Thymus (tissue), 11 donors: ENCODE measurements around the gene ATF7. TPM values are rescaled to one million over a fixed set of nuclear protein-coding genes. Genes with fewer than 3 reads are reported as not detected.

ENCODE experiments used
- DNase-seq, 9 donors: peaks; one replicate each; pipeline ENCODE4 v3.0.0-alpha.2; 2013; ENCODE audit warnings: low spot score in 9 of 9, low read depth in 6 of 9, missing footprints in 1 of 9
- H3K27ac ChIP-seq, 2 donors: one replicate each; pipeline ENCODE4 v1.5.1; 2013; ENCODE audit warnings: control low read depth in 1 of 2, low read depth in 1 of 2, low read length in 1 of 2, mild to moderate bottlenecking in 1 of 2, moderate library complexity in 1 of 2
- H3K27me3 ChIP-seq, 2 donors: one replicate each; pipeline ENCODE4 v1.5.1; 2013; ENCODE audit warnings: low read length in 1 of 2; ENCODE audit not compliant: control insufficient read depth in 2 of 2, insufficient read depth in 1 of 2
- H3K36me3 ChIP-seq, 2 donors: one replicate each; pipeline ENCODE4 v1.5.1; 2013; ENCODE audit warnings: low read length in 1 of 2, mild to moderate bottlenecking in 1 of 2, moderate library complexity in 1 of 2; ENCODE audit not compliant: control insufficient read depth in 2 of 2, insufficient read depth in 2 of 2
- H3K4me1 ChIP-seq, 2 donors: one replicate each; pipeline ENCODE4 v1.5.1; 2013; ENCODE audit warnings: low read length in 2 of 2; ENCODE audit not compliant: control insufficient read depth in 2 of 2, insufficient read depth in 2 of 2
- H3K4me3 ChIP-seq, 2 donors: one replicate each; pipeline ENCODE4 v1.5.1; 2013; ENCODE audit warnings: low read length in 2 of 2, control low read depth in 1 of 2, mild to moderate bottlenecking in 1 of 2
- H3K9me3 ChIP-seq, 2 donors: one replicate each; pipeline ENCODE4 v1.5.1; 2013; ENCODE audit warnings: low read length in 1 of 2, mild to moderate bottlenecking in 1 of 2; ENCODE audit not compliant: control insufficient read depth in 2 of 2, insufficient read depth in 1 of 2
- WGBS: extraction: QIAGEN DNeasy Blood & Tissue Kit; methylation state at CpG from one replicate; pipeline ENCODE4 v1.1.7; 2013; 5-methylcytosine and 5-hydroxymethylcytosine counted together
- polyA plus RNA-seq: library from polyadenylated mRNA; stranded (reverse); fragments of 200-250 nt; gene quantifications from one replicate; pipeline ENCODE4 v1.2.3, GENCODE V29; 2013
- total RNA-seq: library from RNA; stranded (reverse); fragments of 120-200 nt; gene quantifications from one replicate; pipeline ENCODE4 v1.2.4, GENCODE V29; 2013
- donor health status: healthy.

Gene ATF7
- total and polyA plus RNA-seq, 2 donors: 6.0 to 15.8 TPM

GRCh38 chr12:53493610-53494391 is 132.4 kb downstream of the ATF7 start:
- Histone ChIP-seq H3K4me1 (peaks cover 15 to 39% of the 10 kb centered on the region in 2 donors), H3K36me3 (no peaks in the 10 kb centered on the region), H3K9me3 (no peaks in the 10 kb centered on the region), H3K4me3 (peak overlapping the region; percentile 65 to 67), H3K27ac (peak overlapping the region; percentile 67 to 82), H3K27me3 (no peaks in the 10 kb centered on the region)
- WGBS: 46% methylated on average over 11 of the region's 11 CpGs
- DNase-seq: no peak

- Histone ChIP-seq H3K27me3 (no peaks in the 10 kb centered on the region), H3K9me3 (no peaks in the 10 kb centered on the region), H3K4me3 (peak overlapping the region; percentile 65 to 67), H3K36me3 (peaks cover under 1 to 1% of the 10 kb centered on the region in 2 donors), H3K4me1 (peaks cover 14 to 31% of the 10 kb centered on the region in 2 donors), H3K27ac (peak overlapping the region; percentile 67 to 82)
- DNase-seq: peak; percentile 67 to 89 (median 80)
- WGBS: 1% methylated on average over 52 of the region's 52 CpGs
Measured at GRCh38 chr12:53492830-53493609, 133.2 kb downstream of the ATF7 start.

GRCh38 chr12:53492188-53492587 is 134.0 kb downstream of the ATF7 start:
- 77% methylated on average over 20 of the region's 20 CpGs for WGBS

GRCh38 chr12:53489242-53489864 is 136.8 kb downstream of the ATF7 start:
- no peak for DNase-seq
- Histone ChIP-seq H3K27ac (no peak overlapping the region), H3K27me3 (no peaks in the 10 kb centered on the region), H3K9me3 (no peaks in the 10 kb centered on the region), H3K4me1 (peaks cover 9 to 21% of the 10 kb centered on the region in 2 donors), H3K36me3 (peaks cover 33 to 34% of the 10 kb centered on the region in 2 donors), H3K4me3 (no peak overlapping the region)
- 96% methylated on average over 5 of the region's 5 CpGs for WGBS

More at GRCh38 chr12:53492188-53492587, 134.0 kb downstream of the ATF7 start:
- peak in 1 of 9 donors; percentile 40 for DNase-seq
- Histone ChIP-seq H3K9me3 (no peaks in the 10 kb centered on the region), H3K4me3 (peak overlapping the region; percentile 65 to 67), H3K27me3 (no peaks in the 10 kb centered on the region), H3K4me1 (peaks cover 14 to 30% of the 10 kb centered on the region in 2 donors), H3K36me3 (peaks cover 6 to 7% of the 10 kb centered on the region in 2 donors), H3K27ac (peak overlapping the region; percentile 46 to 82)

- Histone ChIP-seq H3K27me3 (no peaks in the 10 kb centered on the region), H3K36me3 (peaks cover 55 to 57% of the 10 kb centered on the region in 2 donors), H3K27ac (peak overlapping the region in 1 of 2 donors; percentile 26), H3K4me1 (peaks cover 0 to under 1% of the 10 kb centered on the region in 2 donors), H3K9me3 (no peaks in the 10 kb centered on the region), H3K4me3 (no peak overlapping the region)
- no peak for DNase-seq
- 95% methylated on average over 17 of the region's 17 CpGs for WGBS
Measured at GRCh38 chr12:53486736-53487487, 139.3 kb downstream of the ATF7 start.

- Histone ChIP-seq H3K27me3 (no peaks in the 10 kb centered on the region), H3K36me3 (peaks cover 62 to 64% of the 10 kb centered on the region in 2 donors), H3K4me3 (no peak overlapping the region), H3K4me1 (no peaks in the 10 kb centered on the region), H3K9me3 (no peaks in the 10 kb centered on the region), H3K27ac (no peak overlapping the region)
- 98% methylated on average over 10 of the region's 10 CpGs for WGBS
- DNase-seq: no peak
Measured at GRCh38 chr12:53485955-53486735, 140.0 kb downstream of the ATF7 start.

- Histone ChIP-seq H3K36me3 (peaks cover 73 to 76% of the 10 kb centered on the region in 2 donors), H3K4me1 (no peaks in the 10 kb centered on the region), H3K9me3 (no peaks in the 10 kb centered on the region), H3K4me3 (no peak overlapping the region), H3K27me3 (no peaks in the 10 kb centered on the region), H3K27ac (no peak overlapping the region)
- whole genome bisulfite sequencing: 98% methylated on average over 10 of the region's 10 CpGs
- DNase-seq: no peak
Measured at GRCh38 chr12:53484686-53485575, 141.3 kb downstream of the ATF7 start.
